GM12892 (cell line): ENCODE measurements around the gene ARSB.

Experiments
- POLR2A ChIP-seq: IDR thresholded peaks from 2 replicates; pipeline ENCODE4 v1.6.1; 2011; ENCODE audit warnings: low read depth, low read length, control low read depth
- TAF1 ChIP-seq: IDR thresholded peaks from 2 replicates; pipeline ENCODE4 v1.6.1; 2011; ENCODE audit warnings: low read depth, mild to moderate bottlenecking, control low read depth, low read length, borderline replicate concordance

GRCh38 chr5:78838753-78839152 lies 146.4 kb downstream of the ARSB start:
- no peak for TF ChIP-seq POLR2A
- TF ChIP-seq TAF1, result no peak
